A549 (cell line): ENCODE results near the gene CLASP1. TPM values are rescaled to one million over a fixed set of nuclear protein-coding genes. Genes with fewer than 3 reads are reported as not detected.

Experiments used
- ATAC-seq, 2 experiments: fragments of 200-7000 bp in 1 of 2; fragments of >200 bp in 1 of 2; cut with Nextera tagmentation in 1 of 2; cut with Tn5 transposase in 1 of 2; 3 replicates each; pipeline versions ENCODE4 v1.8.0 to v1.9.1; 2018 to 2020; ENCODE audit warnings: mild to moderate bottlenecking in 1 of 2, moderate library complexity in 1 of 2
- CTCF ChIA-PET: fragments of 300-600 bp; sonication (Branson Sonifier 250); formaldehyde crosslinking; extraction: SDS; loops from one replicate; lab custom pipeline; 2021; ENCODE audit warnings: antibody characterized with exemption, inconsistent platforms; lab: Yijun Ruan, JAX
- POLR2A ChIA-PET: fragments of 350-600 bp; formaldehyde crosslinking; extraction: SDS; loops from one replicate; lab custom pipeline; 2021; ENCODE audit warnings: antibody characterized with exemption, inconsistent platforms; lab: Yijun Ruan, JAX
- DNase-seq, 2 experiments: peaks; one replicate each; pipeline versions ENCODE4 v3.0.0 to v3.0.0-alpha.2; 2011 to 2016; ENCODE audit warnings: low read depth in 1 of 2, low spot score in 1 of 2
- FAIRE-seq: peaks from 2 replicates; lab custom pipeline; 2011; peaks lifted over from hg19 to GRCh38; lab: Jason Lieb, UNC
- H3K27ac ChIP-seq, 2 experiments: fragments of >200 bp; sonication (Bioruptor Twin); formaldehyde crosslinking; 3 replicates each; pipeline ENCODE4 v1.5.1; 2016 to 2017
- H3K4me1 ChIP-seq: fragments of >200 bp; sonication (Bioruptor Twin); formaldehyde crosslinking; 3 replicates; pipeline ENCODE4 v1.6.1; 2016
- H3K4me2 ChIP-seq: fragments of >200 bp; sonication (Bioruptor Twin); formaldehyde crosslinking; 3 replicates; pipeline ENCODE4 v1.6.1; 2016
- H3K4me3 ChIP-seq: fragments of >200 bp; sonication (Bioruptor Twin); formaldehyde crosslinking; 3 replicates; pipeline ENCODE4 v1.5.1; 2016
- H3K9me3 ChIP-seq: fragments of >200 bp; sonication (Bioruptor Twin); formaldehyde crosslinking; 3 replicates; pipeline ENCODE4 v1.6.1; 2016
- CBX2 ChIP-seq: fragments of 200-600 bp; sonication (generic); IDR thresholded peaks from 2 replicates; pipeline ENCODE4 v1.6.1; 2016; ENCODE audit warnings: low read depth, mild to moderate bottlenecking, borderline replicate concordance
- CBX8 ChIP-seq: fragments of 200-600 bp; sonication (generic); IDR thresholded peaks from 2 replicates; pipeline ENCODE4 v1.6.1; 2016
- CEBPB ChIP-seq, 2 experiments: fragments of >200 bp in 1 of 2; sonication (Bioruptor Twin) in 1 of 2; formaldehyde crosslinking in 1 of 2; IDR thresholded peaks; 2 replicates each; pipeline ENCODE4 v1.6.1; 2012 to 2016
- CHD2 ChIP-seq: fragments of 150-350 bp; IDR thresholded peaks from 2 replicates; pipeline ENCODE4 v1.6.1; 2014; ENCODE audit warnings: low read length; ENCODE audit not compliant: partially characterized antibody
- CHD4 ChIP-seq: fragments of 200-600 bp; sonication (generic); IDR thresholded peaks from 2 replicates; pipeline ENCODE4 v1.6.1; 2016; ENCODE audit warnings: antibody characterized with exemption, mild to moderate bottlenecking, borderline replicate concordance
- ELK1 ChIP-seq: fragments of 150-350 bp; IDR thresholded peaks from 2 replicates; pipeline ENCODE4 v1.6.1; 2014; ENCODE audit warnings: low read depth, mild to moderate bottlenecking, low read length
- FOSB ChIP-seq: fragments of 250-450 bp; sonication (Bioruptor Pico); IDR thresholded peaks from 2 replicates; pipeline ENCODE4 v1.5.0; 2020; ENCODE audit warnings: mild to moderate bottlenecking, moderate library complexity
- FOSL2 ChIP-seq, 2 experiments: fragments of 450-650 bp in 1 of 2; fragments of >200 bp in 1 of 2; sonication (Bioruptor Twin) in 1 of 2; formaldehyde crosslinking; IDR thresholded peaks; 2 replicates each; pipeline versions ENCODE4 v1.5.0 to v1.6.1; 2016 to 2020; ENCODE audit warnings: mild to moderate bottlenecking in 1 of 2, moderate library complexity in 1 of 2
- HDAC2 ChIP-seq: fragments of 200-600 bp; sonication (generic); IDR thresholded peaks from 2 replicates; pipeline ENCODE4 v1.6.1; 2016
- HEYL ChIP-seq: fragments of 250-450 bp; sonication (Bioruptor Pico); IDR thresholded peaks from 2 replicates; pipeline ENCODE4 v1.8.0; 2021; ENCODE audit warnings: mild to moderate bottlenecking, moderate library complexity
- JUNB ChIP-seq: fragments of >200 bp; sonication (Bioruptor Twin); formaldehyde crosslinking; IDR thresholded peaks from 2 replicates; pipeline ENCODE4 v1.6.1; 2016
- KDM1A ChIP-seq: fragments of 200-600 bp; sonication (generic); IDR thresholded peaks from 2 replicates; pipeline ENCODE4 v1.6.1; 2016; ENCODE audit warnings: low read depth, mild to moderate bottlenecking
- MAFK ChIP-seq: fragments of 450-650 bp; IDR thresholded peaks from 2 replicates; pipeline ENCODE4 v1.6.1; 2014; ENCODE audit not compliant: partially characterized antibody
- NPAS2 ChIP-seq: fragments of 250-450 bp; sonication (Bioruptor Pico); IDR thresholded peaks from 2 replicates; pipeline ENCODE4 v1.8.0; 2022; ENCODE audit warnings: mild to moderate bottlenecking, moderate library complexity, borderline replicate concordance
- NR3C1 ChIP-seq: fragments of >200 bp; sonication (Bioruptor Twin); formaldehyde crosslinking; IDR thresholded peaks from 3 replicates; pipeline ENCODE4 v1.6.1; 2017
- POLR2A ChIP-seq: IDR thresholded peaks from 2 replicates; pipeline ENCODE4 v1.6.1; 2012; ENCODE audit warnings: mild to moderate bottlenecking, low read length
- RARB ChIP-seq: fragments of 250-450 bp; sonication (Bioruptor Pico); IDR thresholded peaks from 2 replicates; pipeline ENCODE4 v1.8.0; 2021; ENCODE audit warnings: mild to moderate bottlenecking, moderate library complexity
- RCOR1 ChIP-seq: fragments of 150-350 bp; IDR thresholded peaks from 2 replicates; pipeline ENCODE4 v1.6.1; 2014; ENCODE audit warnings: antibody characterized with exemption, low read length, low read depth
- SMC3 ChIP-seq: fragments of >200 bp; sonication (Bioruptor Twin); formaldehyde crosslinking; IDR thresholded peaks from 3 replicates; pipeline ENCODE4 v1.6.1; 2018; ENCODE audit warnings: inconsistent platforms
- SREBF2 ChIP-seq: fragments of 450-650 bp; IDR thresholded peaks from 2 replicates; pipeline ENCODE4 v1.6.1; 2014; ENCODE audit warnings: mild to moderate bottlenecking, moderate library complexity
- TFCP2L1 ChIP-seq: fragments of 250-450 bp; sonication (Bioruptor Pico); IDR thresholded peaks from 2 replicates; pipeline ENCODE4 v1.5.0; 2021; ENCODE audit warnings: mild to moderate bottlenecking
- TP53 ChIP-seq: fragments of 250-450 bp; sonication (Bioruptor Pico); IDR thresholded peaks from 2 replicates; pipeline ENCODE4 v1.5.0; 2021; ENCODE audit warnings: mild to moderate bottlenecking, moderate library complexity
- ZSCAN20 ChIP-seq: fragments of 250-450 bp; sonication (Bioruptor Pico); IDR thresholded peaks from 2 replicates; pipeline ENCODE4 v1.8.0; 2022; ENCODE audit warnings: mild to moderate bottlenecking, moderate library complexity
- WGBS: methylation state at CpG from one replicate; pipeline ENCODE4 v1.1.6; 2017; ENCODE audit errors: missing lambda C conversion rate; 5-methylcytosine and 5-hydroxymethylcytosine counted together
- polyA plus RNA-seq, 4 experiments: library from polyadenylated mRNA; depleted of rRNA in 3 of 4; stranded (reverse); fragments of >200 nt; fragmentation: RNase III in 1 of 4; extraction: RNeasy Plus Mini Kit Qiagen cat#74134 plus additional on column Dnase treatment in 1 of 4; gene quantifications; 2 replicates in 3 of 4; 3 replicates in 1 of 4; pipeline ENCODE4 v1.2.3, GENCODE V29; 2011 to 2017
- TF ChIP-seq, protein P1 (sequence below): fragments of 450-650 bp; IDR thresholded peaks from 2 replicates; pipeline ENCODE4 v1.6.1; 2014; ENCODE audit warnings: antibody characterized with exemption
- TF ChIP-seq, protein P2 (sequence below): fragments of >200 bp; sonication (Bioruptor Twin); formaldehyde crosslinking; IDR thresholded peaks from 3 replicates; pipeline ENCODE4 v1.6.1; 2016

CLASP1 gene
- polyA plus RNA-seq, 2 of the 4 experiments (the other 2 are of a cell fraction): 11.7 to 15.8 TPM

- no peak for DNase-seq
- ChIA-PET POLR2A (no interaction called here), CTCF (no interaction called here)
- FAIRE-seq: no peak
- no peak for ATAC-seq
- no peaks in the 10 kb centered on the region for H3K9me3 ChIP-seq
- H3K4me1 ChIP-seq: no peaks in the 10 kb centered on the region
- no peak overlapping the region for H3K4me3 ChIP-seq
- H3K4me2 ChIP-seq: no peak overlapping the region
- TF ChIP-seq POLR2A (no peak), CBX8 (no peak), FOSL2 (IDR thresholded peaks at IDR 0.05) (no peak), FOSL2 (CRISPR knock-in tag; IDR thresholded peaks at IDR 0.05) (no peak), HEYL (no peak), FOSB (no peak), NPAS2 (CRISPR knock-in tag) (no peak), NR3C1 (no peak)
- TF ChIP-seq, all 56 proteins: peak for 0
- no peak overlapping the region for H3K27ac ChIP-seq
- WGBS: 93% methylated on average over 3 of the region's 3 CpGs
These were observed 212.3 kb downstream of the CLASP1 start for GRCh38 chr2:121436918-121437317.

GRCh38 chr2:121435790-121436189 lies 213.5 kb downstream of the CLASP1 start:
- H3K4me1 ChIP-seq: no peaks in the 10 kb centered on the region
- whole genome bisulfite sequencing: 91% methylated on average over 3 of the region's 3 CpGs
- no peak for ATAC-seq
- POLR2A ChIA-PET: no interaction called here
- no peak for DNase-seq
- no peaks in the 10 kb centered on the region for H3K9me3 ChIP-seq
- H3K27ac ChIP-seq: no peak overlapping the region
- no peak overlapping the region for H3K4me3 ChIP-seq
- no peak for FAIRE-seq
- TF ChIP-seq ZSCAN20 (CRISPR knock-in tag) (no peak), CEBPB (IDR thresholded peaks at IDR 0.05) (no peak), KDM1A (no peak), ELK1 (no peak), CBX2 (no peak), CHD4 (no peak), SMC3 (no peak), HEYL (no peak), SREBF2 (no peak), TFCP2L1 (CRISPR knock-in tag) (no peak), TP53 (CRISPR knock-in tag) (no peak), RARB (CRISPR knock-in tag) (no peak), RCOR1 (no peak), MAFK (no peak), JUNB (no peak), HDAC2 (no peak), CHD2 (no peak)
- TF ChIP-seq, protein P1, sequence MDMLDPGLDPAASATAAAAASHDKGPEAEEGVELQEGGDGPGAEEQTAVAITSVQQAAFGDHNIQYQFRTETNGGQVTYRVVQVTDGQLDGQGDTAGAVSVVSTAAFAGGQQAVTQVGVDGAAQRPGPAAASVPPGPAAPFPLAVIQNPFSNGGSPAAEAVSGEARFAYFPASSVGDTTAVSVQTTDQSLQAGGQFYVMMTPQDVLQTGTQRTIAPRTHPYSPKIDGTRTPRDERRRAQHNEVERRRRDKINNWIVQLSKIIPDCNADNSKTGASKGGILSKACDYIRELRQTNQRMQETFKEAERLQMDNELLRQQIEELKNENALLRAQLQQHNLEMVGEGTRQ: no peak
- TF ChIP-seq, protein P2, sequence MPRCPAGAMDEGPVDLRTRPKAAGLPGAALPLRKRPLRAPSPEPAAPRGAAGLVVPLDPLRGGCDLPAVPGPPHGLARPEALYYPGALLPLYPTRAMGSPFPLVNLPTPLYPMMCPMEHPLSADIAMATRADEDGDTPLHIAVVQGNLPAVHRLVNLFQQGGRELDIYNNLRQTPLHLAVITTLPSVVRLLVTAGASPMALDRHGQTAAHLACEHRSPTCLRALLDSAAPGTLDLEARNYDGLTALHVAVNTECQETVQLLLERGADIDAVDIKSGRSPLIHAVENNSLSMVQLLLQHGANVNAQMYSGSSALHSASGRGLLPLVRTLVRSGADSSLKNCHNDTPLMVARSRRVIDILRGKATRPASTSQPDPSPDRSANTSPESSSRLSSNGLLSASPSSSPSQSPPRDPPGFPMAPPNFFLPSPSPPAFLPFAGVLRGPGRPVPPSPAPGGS: no peak
- H3K4me2 ChIP-seq: no peak overlapping the region
- CTCF ChIA-PET: interaction anchor here (0.6 to 1.4 kb wide), 3 partner anchors 27 to 322 kb away, joined by 3 read pairs; no protein-coding TSS in a partner anchor
